ENCODE results near the gene SMIM45.

Gene SMIM45

GRCh38 chr22:41906822-41907221 lies 45.1 kb upstream of the SMIM45 start:
- H3K36me3 ChIP-seq = peaks cover 43% of the 10 kb centered on the region
- peaks cover 32% of the 10 kb centered on the region for H3K4me1 ChIP-seq
- H3K9me3 ChIP-seq = no peaks in the 10 kb centered on the region
- TF ChIP-seq POLR2A (IDR thresholded peaks at IDR 0.05) (no peak), EP300 (IDR thresholded peaks at IDR 0.05) (no peak), POLR2AphosphoS5 (IDR thresholded peaks at IDR 0.05) (no peak)
- TF ChIP-seq, protein P1, sequence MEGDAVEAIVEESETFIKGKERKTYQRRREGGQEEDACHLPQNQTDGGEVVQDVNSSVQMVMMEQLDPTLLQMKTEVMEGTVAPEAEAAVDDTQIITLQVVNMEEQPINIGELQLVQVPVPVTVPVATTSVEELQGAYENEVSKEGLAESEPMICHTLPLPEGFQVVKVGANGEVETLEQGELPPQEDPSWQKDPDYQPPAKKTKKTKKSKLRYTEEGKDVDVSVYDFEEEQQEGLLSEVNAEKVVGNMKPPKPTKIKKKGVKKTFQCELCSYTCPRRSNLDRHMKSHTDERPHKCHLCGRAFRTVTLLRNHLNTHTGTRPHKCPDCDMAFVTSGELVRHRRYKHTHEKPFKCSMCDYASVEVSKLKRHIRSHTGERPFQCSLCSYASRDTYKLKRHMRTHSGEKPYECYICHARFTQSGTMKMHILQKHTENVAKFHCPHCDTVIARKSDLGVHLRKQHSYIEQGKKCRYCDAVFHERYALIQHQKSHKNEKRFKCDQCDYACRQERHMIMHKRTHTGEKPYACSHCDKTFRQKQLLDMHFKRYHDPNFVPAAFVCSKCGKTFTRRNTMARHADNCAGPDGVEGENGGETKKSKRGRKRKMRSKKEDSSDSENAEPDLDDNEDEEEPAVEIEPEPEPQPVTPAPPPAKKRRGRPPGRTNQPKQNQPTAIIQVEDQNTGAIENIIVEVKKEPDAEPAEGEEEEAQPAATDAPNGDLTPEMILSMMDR (IDR thresholded peaks at IDR 0.05) = no peak
- H3K4me3 ChIP-seq = no peak overlapping the region
- DNase-seq (ENCODE audit: low spot score in 2 of 2) = no peak
- H3K27me3 ChIP-seq = peaks cover 27% of the 10 kb centered on the region
- WGBS = 91% methylated on average over 4 of the region's 5 CpGs
- no peak overlapping the region for H3K27ac ChIP-seq

DNA sequence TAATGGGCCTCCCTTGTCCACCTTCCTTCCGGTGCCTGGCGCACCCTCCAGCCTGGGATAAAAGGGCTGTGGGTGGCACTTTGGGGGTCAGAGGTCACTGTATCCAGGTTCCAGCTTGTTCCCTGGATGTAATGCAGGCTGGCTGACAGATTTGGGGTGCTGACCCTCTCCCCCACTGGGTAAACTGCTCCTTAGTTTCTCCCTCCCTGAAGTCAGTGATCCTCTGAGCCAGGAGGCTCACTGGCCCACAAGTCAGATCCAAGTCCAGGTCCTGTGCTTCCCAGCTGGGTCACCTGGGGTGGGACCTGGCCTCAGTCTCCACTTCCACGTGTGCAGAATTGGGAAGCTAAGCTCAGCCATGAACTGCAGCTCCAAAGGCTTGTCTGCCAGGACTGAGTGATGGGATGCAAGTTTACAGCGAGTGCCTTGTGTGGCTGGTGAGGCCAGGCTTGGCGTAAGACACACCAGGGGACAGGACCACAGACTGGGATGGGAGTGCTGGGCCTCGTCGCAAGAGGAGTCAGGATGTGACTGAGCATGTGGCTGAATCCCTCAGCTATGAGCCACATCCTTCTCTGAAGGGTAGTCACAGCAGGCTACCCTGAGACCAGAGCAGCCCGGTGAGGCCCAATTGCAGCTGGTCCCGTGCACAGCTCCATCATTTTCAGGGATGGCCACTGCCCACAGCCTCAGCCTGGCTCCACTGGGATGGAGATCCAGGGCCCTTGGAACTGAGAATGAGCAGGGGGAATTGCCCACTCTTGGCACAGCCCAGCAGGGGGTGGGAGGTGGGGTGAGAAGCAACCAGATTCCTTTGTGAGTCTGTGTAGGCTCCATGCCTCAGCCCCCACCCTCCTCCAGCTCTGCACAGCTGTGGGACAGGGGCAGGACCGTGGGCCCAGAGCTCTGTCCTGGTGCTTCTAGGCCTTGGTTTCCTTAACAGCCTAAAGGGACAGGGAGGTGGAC lies 44.2 kb upstream of the SMIM45 start:
- H3K4me3 ChIP-seq = no peak overlapping the region
- no peak overlapping the region for H3K27ac ChIP-seq
- no peak for DNase-seq (ENCODE audit: low spot score in 2 of 2)
- H3K4me1 ChIP-seq = peaks cover 32% of the 10 kb centered on the region
- WGBS = 85% methylated on average over 4 of the region's 10 CpGs
- H3K9me3 ChIP-seq = no peaks in the 10 kb centered on the region
- peaks cover 36% of the 10 kb centered on the region for H3K27me3 ChIP-seq
- peaks cover 34% of the 10 kb centered on the region for H3K36me3 ChIP-seq
- TF ChIP-seq, protein P1 (IDR thresholded peaks at IDR 0.05) = no peak
- TF ChIP-seq POLR2A (IDR thresholded peaks at IDR 0.05) (no peak), POLR2AphosphoS5 (IDR thresholded peaks at IDR 0.05) (no peak), EP300 (IDR thresholded peaks at IDR 0.05) (no peak)

- peaks cover 25% of the 10 kb centered on the region for H3K36me3 ChIP-seq
- H3K9me3 ChIP-seq = no peaks in the 10 kb centered on the region
- peaks cover 32% of the 10 kb centered on the region for H3K4me1 ChIP-seq
- WGBS = 46% methylated on average over 3 of the region's 14 CpGs
- H3K27me3 ChIP-seq = peaks cover 45% of the 10 kb centered on the region
- no peak overlapping the region for H3K4me3 ChIP-seq
- TF ChIP-seq POLR2AphosphoS5 (IDR thresholded peaks at IDR 0.05) (no peak), EP300 (IDR thresholded peaks at IDR 0.05) (no peak), POLR2A (IDR thresholded peaks at IDR 0.05) (no peak)
- TF ChIP-seq, protein P1 (IDR thresholded peaks at IDR 0.05) = no peak
- no peak overlapping the region for H3K27ac ChIP-seq
- DNase-seq (ENCODE audit: low spot score in 2 of 2) = peak in 1 of 2 donors; percentile 62
Measured at GRCh38 chr22:41908411-41909309, 43.3 kb upstream of the SMIM45 start.

GRCh38 chr22:41909310-41910049 lies 42.5 kb upstream of the SMIM45 start:
- H3K27me3 ChIP-seq = peaks cover 53% of the 10 kb centered on the region
- TF ChIP-seq POLR2A (IDR thresholded peaks at IDR 0.05) (no peak), POLR2AphosphoS5 (IDR thresholded peaks at IDR 0.05) (no peak), EP300 (IDR thresholded peaks at IDR 0.05) (no peak)
- TF ChIP-seq, protein P1 (IDR thresholded peaks at IDR 0.05) = no peak
- no peak overlapping the region for H3K27ac ChIP-seq
- H3K9me3 ChIP-seq = no peaks in the 10 kb centered on the region
- peaks cover 17% of the 10 kb centered on the region for H3K36me3 ChIP-seq
- peaks cover 39% of the 10 kb centered on the region for H3K4me1 ChIP-seq
- peak overlapping the region; percentile 41 for H3K4me3 ChIP-seq
- WGBS = 43% methylated on average over 50 of the region's 55 CpGs
- peak in 1 of 2 donors; percentile 63 for DNase-seq (ENCODE audit: low spot score in 2 of 2)

Data from suprapubic skin (tissue), 4 donors.